Hepatocyte (in vitro differentiated cells): ENCODE measurements around the gene TMEM92.

Source experiments
- EZH2phosphoT487 ChIP-seq: fragments of 200-600 bp; sonication (generic); IDR thresholded peaks from one replicate; pipeline ENCODE4 v1.6.1; 2018; ENCODE audit warnings: antibody characterized with exemption, mild to moderate bottlenecking, low read depth, moderate library complexity; ENCODE audit not compliant: unreplicated experiment, severe bottlenecking
- TF ChIP-seq, protein P1 (sequence below): fragments of 200-600 bp; sonication (generic); IDR thresholded peaks from 2 replicates; pipeline ENCODE4 v1.5.1; 2016; ENCODE audit warnings: antibody characterized with exemption, mild to moderate bottlenecking; ENCODE audit not compliant: poor library complexity

DNA sequence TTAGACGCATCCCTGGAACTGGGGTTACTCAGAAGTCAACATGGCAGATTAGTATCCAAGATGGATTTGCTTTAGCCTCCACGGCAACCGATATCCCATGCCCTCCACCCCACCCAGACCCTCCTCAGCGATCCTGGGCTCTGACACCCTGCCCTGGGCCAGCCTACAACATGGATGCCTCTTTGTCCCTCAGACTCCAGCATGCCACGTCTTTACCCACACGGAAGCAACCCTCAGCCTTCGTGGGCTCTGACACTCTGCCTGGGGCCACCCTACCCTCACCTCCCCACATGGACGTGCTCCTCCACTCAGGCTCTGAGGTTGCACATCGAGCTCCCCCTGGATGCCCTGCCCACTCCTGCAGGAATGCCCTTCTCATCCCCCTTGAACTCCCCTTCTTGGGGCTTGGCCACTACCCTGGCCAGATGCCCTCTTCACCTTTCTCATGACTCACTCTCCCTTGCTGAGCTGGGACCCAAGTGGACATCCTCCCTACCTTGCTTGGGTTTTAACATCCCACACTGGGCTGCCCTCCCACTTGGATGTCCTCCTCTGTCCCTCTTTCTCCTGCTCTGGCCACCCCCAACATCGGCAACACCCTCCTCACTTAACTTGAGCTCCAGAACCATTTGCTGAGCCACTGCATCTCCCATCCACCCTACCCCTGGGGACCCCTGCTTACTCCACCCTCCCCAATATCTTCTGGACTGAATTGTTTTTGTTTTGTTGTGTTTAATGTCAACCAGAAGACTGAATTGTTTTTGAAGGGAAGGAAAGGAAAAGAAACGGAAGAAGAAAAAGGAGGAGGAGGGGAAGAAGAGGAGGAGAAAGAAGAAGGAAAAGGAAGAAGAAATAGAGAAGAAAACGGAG is 18.3 kb upstream of the TMEM92 start:
- TF ChIP-seq, protein P1, sequence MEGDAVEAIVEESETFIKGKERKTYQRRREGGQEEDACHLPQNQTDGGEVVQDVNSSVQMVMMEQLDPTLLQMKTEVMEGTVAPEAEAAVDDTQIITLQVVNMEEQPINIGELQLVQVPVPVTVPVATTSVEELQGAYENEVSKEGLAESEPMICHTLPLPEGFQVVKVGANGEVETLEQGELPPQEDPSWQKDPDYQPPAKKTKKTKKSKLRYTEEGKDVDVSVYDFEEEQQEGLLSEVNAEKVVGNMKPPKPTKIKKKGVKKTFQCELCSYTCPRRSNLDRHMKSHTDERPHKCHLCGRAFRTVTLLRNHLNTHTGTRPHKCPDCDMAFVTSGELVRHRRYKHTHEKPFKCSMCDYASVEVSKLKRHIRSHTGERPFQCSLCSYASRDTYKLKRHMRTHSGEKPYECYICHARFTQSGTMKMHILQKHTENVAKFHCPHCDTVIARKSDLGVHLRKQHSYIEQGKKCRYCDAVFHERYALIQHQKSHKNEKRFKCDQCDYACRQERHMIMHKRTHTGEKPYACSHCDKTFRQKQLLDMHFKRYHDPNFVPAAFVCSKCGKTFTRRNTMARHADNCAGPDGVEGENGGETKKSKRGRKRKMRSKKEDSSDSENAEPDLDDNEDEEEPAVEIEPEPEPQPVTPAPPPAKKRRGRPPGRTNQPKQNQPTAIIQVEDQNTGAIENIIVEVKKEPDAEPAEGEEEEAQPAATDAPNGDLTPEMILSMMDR, result no peak
- TF ChIP-seq EZH2phosphoT487, result no peak
